ENCODE measurements around the gene SLC35F3. TPM values are rescaled to one million over a fixed set of nuclear protein-coding genes. Genes with fewer than 3 reads are reported as not detected.

The SLC35F3 gene
- total and polyA plus RNA-seq, 9 of the 15 experiments (the other 6 are each of a cell fraction or from before 2014, with no cell fraction given), result 0.04 to 0.07 (median 0.04) TPM; not detected in 6

DNA sequence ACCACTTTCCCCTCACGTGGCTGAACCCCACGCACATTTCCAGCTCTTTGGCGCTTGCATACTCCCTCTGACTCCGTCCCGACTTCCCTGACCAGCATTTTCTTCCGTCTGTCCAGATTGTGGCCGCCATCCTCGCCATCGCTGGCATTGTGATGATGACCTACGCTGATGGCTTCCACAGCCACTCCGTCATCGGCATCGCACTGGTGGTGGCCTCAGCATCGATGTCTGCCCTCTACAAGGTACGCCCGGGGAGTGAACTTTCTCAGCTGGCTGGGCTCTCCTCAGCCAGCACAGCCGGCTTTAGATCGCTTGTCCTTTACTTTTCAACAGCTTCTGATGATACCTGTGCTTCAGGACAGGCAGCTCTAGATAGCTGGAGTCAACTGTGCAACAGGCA is 412.0 kb downstream of the SLC35F3 start:
- FAIRE-seq, result no peak
- in situ Hi-C loops (cut with MboI), result no loop called here

More for the DNA sequence above, 412.0 kb downstream of the SLC35F3 start:
- Histone ChIP-seq H3K9me1 (ENCODE audit: control insufficient read depth, insufficient read depth, low read length) (no peaks in the 10 kb centered on the region), H3K4me1 (replicated peaks in 1 of 2; ENCODE audit: control insufficient read depth in 2 of 2, insufficient read depth in 2 of 2, low read length in 2 of 2) (no peaks in the 10 kb centered on the region), H2AFZ (ENCODE audit: low read depth, low read length) (no peak overlapping the region), H3K4me3 (no peak overlapping the region), H3K27ac (ENCODE audit: extremely low read depth, low read depth, low read length) (no peak overlapping the region), H3K36me3 (ENCODE audit: control insufficient read depth, insufficient read depth, low read length) (no peaks in the 10 kb centered on the region), H3K9ac (ENCODE audit: insufficient read depth in 1 of 2, low read depth in 2 of 2, low read length in 2 of 2) (peak overlapping the region in 1 of 2 experiments; percentile 70; a peak in 2 of 4 replicates), H3K27me3 (ENCODE audit: control insufficient read depth in 2 of 2, insufficient read depth in 2 of 2, low read length in 2 of 2) (peaks cover 64 to 73% of the 10 kb centered on the region in 2 experiments), H3K9me3 (replicated peaks; ENCODE audit: control insufficient read depth, insufficient read depth, low read depth, low read length) (no peaks in the 10 kb centered on the region), H3K79me2 (ENCODE audit: control insufficient read depth, insufficient read depth, low read length) (no peaks in the 10 kb centered on the region), H3K4me2 (ENCODE audit: insufficient read depth, low read length) (no peak overlapping the region), H4K20me1 (replicated peaks; ENCODE audit: control insufficient read depth, insufficient read depth, low read length) (no peaks in the 10 kb centered on the region; the same call in 1 of the 2 replicates)
- no peak for DNase-seq (ENCODE audit: extremely low read depth in 1 of 4, low spot score in 3 of 4)
- no peak for TF ChIP-seq SIN3B (IDR thresholded peaks at IDR 0.05; ENCODE audit: low read depth)
- TF ChIP-seq, protein P1, sequence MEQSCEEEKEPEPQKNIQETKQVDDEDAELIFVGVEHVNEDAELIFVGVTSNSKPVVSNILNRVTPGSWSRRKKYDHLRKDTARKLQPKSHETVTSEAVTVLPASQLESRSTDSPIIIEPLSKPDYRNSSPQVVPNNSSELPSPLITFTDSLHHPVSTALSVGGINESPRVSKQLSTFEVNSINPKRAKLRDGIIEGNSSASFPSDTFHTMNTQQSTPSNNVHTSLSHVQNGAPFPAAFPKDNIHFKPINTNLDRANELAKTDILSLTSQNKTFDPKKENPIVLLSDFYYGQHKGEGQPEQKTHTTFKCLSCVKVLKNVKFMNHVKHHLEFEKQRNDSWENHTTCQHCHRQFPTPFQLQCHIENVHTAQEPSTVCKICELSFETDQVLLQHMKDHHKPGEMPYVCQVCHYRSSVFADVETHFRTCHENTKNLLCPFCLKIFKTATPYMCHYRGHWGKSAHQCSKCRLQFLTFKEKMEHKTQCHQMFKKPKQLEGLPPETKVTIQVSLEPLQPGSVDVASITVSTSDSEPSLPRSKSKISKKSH (CRISPR knock-in tag; IDR thresholded peaks at IDR 0.05), result no peak
- TF ChIP-seq EZH2 (IDR thresholded peaks at IDR 0.05; ENCODE audit: borderline replicate concordance, low read depth, low read length), result no peak
- TF ChIP-seq PCBP1 (IDR thresholded peaks at IDR 0.05; ENCODE audit: low read depth, low read length, poor library complexity, severe bottlenecking), result no peak
- TF ChIP-seq, protein P2, sequence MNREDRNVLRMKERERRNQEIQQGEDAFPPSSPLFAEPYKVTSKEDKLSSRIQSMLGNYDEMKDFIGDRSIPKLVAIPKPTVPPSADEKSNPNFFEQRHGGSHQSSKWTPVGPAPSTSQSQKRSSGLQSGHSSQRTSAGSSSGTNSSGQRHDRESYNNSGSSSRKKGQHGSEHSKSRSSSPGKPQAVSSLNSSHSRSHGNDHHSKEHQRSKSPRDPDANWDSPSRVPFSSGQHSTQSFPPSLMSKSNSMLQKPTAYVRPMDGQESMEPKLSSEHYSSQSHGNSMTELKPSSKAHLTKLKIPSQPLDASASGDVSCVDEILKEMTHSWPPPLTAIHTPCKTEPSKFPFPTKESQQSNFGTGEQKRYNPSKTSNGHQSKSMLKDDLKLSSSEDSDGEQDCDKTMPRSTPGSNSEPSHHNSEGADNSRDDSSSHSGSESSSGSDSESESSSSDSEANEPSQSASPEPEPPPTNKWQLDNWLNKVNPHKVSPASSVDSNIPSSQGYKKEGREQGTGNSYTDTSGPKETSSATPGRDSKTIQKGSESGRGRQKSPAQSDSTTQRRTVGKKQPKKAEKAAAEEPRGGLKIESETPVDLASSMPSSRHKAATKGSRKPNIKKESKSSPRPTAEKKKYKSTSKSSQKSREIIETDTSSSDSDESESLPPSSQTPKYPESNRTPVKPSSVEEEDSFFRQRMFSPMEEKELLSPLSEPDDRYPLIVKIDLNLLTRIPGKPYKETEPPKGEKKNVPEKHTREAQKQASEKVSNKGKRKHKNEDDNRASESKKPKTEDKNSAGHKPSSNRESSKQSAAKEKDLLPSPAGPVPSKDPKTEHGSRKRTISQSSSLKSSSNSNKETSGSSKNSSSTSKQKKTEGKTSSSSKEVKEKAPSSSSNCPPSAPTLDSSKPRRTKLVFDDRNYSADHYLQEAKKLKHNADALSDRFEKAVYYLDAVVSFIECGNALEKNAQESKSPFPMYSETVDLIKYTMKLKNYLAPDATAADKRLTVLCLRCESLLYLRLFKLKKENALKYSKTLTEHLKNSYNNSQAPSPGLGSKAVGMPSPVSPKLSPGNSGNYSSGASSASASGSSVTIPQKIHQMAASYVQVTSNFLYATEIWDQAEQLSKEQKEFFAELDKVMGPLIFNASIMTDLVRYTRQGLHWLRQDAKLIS (CRISPR knock-in tag; IDR thresholded peaks at IDR 0.05), result no peak
- TF ChIP-seq ZBTB17 (CRISPR knock-in tag; IDR thresholded peaks at IDR 0.05), result no peak
- TF ChIP-seq MCM7 (IDR thresholded peaks at IDR 0.05), result no peak
- TF ChIP-seq, protein P3, sequence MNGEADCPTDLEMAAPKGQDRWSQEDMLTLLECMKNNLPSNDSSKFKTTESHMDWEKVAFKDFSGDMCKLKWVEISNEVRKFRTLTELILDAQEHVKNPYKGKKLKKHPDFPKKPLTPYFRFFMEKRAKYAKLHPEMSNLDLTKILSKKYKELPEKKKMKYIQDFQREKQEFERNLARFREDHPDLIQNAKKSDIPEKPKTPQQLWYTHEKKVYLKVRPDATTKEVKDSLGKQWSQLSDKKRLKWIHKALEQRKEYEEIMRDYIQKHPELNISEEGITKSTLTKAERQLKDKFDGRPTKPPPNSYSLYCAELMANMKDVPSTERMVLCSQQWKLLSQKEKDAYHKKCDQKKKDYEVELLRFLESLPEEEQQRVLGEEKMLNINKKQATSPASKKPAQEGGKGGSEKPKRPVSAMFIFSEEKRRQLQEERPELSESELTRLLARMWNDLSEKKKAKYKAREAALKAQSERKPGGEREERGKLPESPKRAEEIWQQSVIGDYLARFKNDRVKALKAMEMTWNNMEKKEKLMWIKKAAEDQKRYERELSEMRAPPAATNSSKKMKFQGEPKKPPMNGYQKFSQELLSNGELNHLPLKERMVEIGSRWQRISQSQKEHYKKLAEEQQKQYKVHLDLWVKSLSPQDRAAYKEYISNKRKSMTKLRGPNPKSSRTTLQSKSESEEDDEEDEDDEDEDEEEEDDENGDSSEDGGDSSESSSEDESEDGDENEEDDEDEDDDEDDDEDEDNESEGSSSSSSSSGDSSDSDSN (IDR thresholded peaks at IDR 0.05; ENCODE audit: borderline replicate concordance in 1 of 2, low read depth in 2 of 2, low read length in 2 of 2), result no peak
- WGBS (ENCODE audit: insufficient coverage, low coverage, missing lambda C conversion rate), result under 1% methylated on average over 17 of the region's 18 CpGs
- ATAC-seq, result no peak
- POLR2A ChIA-PET, result no interaction called here
- BruUV-seq (replicated peaks), result no TSS peak
- intact Hi-C loops (cut with micrococcal nuclease), result loop anchor here (10.0 kb wide), 2 partner anchors 102 to 922 kb away; no protein-coding TSS in a partner anchor
- CTCF ChIA-PET (ENCODE audit: low intra/inter-chr PET ratio), result no interaction called here

Data from K562 (cell line).